SU-DHL-6 (cell line): ENCODE measurements around the gene ARID5A.

Experiments
- H2AFZ ChIP-seq: fragments of 200-600 bp; sonication (generic); 2 replicates; pipeline ENCODE4 v1.6.1; 2014; ENCODE audit warnings: low read depth, mild to moderate bottlenecking, moderate library complexity, mixed read lengths, antibody characterized with exemption, low read length; ENCODE audit not compliant: severe bottlenecking
- H3F3A ChIP-seq: fragments of 200-600 bp; shearing (Covaris generic); 2 replicates; pipeline ENCODE4 v1.6.0; 2016; ENCODE audit warnings: antibody characterized with exemption, mild to moderate bottlenecking; ENCODE audit not compliant: insufficient read depth
- H3K27ac ChIP-seq: fragments of 200-600 bp; sonication (generic); 2 replicates; pipeline ENCODE4 v1.5.1; 2016; ENCODE audit warnings: low read depth, mild to moderate bottlenecking, low read length, moderate library complexity, mixed read lengths
- H3K27me3 ChIP-seq: fragments of 200-600 bp; sonication (generic), shearing (Covaris generic); 2 replicates; pipeline ENCODE4 v1.6.0; 2014; ENCODE audit warnings: mild to moderate bottlenecking, low read length
- H3K36me3 ChIP-seq: fragments of 200-600 bp; sonication (generic); 2 replicates; pipeline ENCODE4 v1.6.1; 2014; ENCODE audit warnings: mild to moderate bottlenecking, low read length, mixed read lengths
- H3K4me2 ChIP-seq: fragments of 300-600, 200-600 bp; shearing (Covaris generic), sonication (generic); 2 replicates; pipeline ENCODE4 v1.6.0; 2014; ENCODE audit warnings: low read length, low read depth, mild to moderate bottlenecking; ENCODE audit not compliant: poor library complexity, severe bottlenecking
- H3K4me3 ChIP-seq: fragments of 200-600 bp; sonication (generic); 2 replicates; pipeline ENCODE4 v1.5.1; 2014; ENCODE audit warnings: antibody characterized with exemption, low read length, mild to moderate bottlenecking, mixed read lengths; ENCODE audit not compliant: insufficient read depth, poor library complexity, severe bottlenecking
- H3K79me2 ChIP-seq: fragments of 200-600 bp; sonication (generic); 2 replicates; pipeline ENCODE4 v1.6.1; 2014; ENCODE audit warnings: mild to moderate bottlenecking, low read length, moderate library complexity; ENCODE audit not compliant: insufficient read depth
- H3K9ac ChIP-seq: fragments of 200-600 bp; sonication (generic); 2 replicates; pipeline ENCODE4 v1.7.0; 2014; ENCODE audit warnings: mild to moderate bottlenecking, low read length
- H3K9me2 ChIP-seq: fragments of 200-600 bp; sonication (generic); replicated peaks from 2 replicates; pipeline ENCODE4 v1.6.1; 2014; ENCODE audit warnings: low read length; ENCODE audit not compliant: insufficient read depth
- H3K9me3 ChIP-seq: fragments of 200-600 bp; sonication (generic); 2 replicates; pipeline ENCODE4 v1.6.1; 2014; ENCODE audit warnings: low read length, mixed read lengths; ENCODE audit not compliant: insufficient read depth
- H4K20me1 ChIP-seq: fragments of 200-600 bp; sonication (generic); 2 replicates; pipeline ENCODE4 v1.6.1; 2014; ENCODE audit warnings: low read depth, mild to moderate bottlenecking, antibody characterized with exemption, low read length, moderate library complexity, mixed read lengths
- EZH2phosphoT487 ChIP-seq: fragments of 200-600 bp; sonication (generic), shearing (Covaris generic); conservative IDR thresholded peaks from 2 replicates; pipeline ENCODE4 v1.6.1; 2018; ENCODE audit warnings: mild to moderate bottlenecking, antibody characterized with exemption, low read length, moderate library complexity, mixed read lengths
- TF ChIP-seq, protein P1 (sequence below): fragments of 200-600 bp; sonication (generic); IDR thresholded peaks from one replicate; pipeline ENCODE4 v1.5.1; 2017; ENCODE audit warnings: antibody characterized with exemption, mild to moderate bottlenecking, low read length, moderate library complexity; ENCODE audit not compliant: insufficient read depth, poor library complexity, severe bottlenecking

The ARID5A gene

DNA sequence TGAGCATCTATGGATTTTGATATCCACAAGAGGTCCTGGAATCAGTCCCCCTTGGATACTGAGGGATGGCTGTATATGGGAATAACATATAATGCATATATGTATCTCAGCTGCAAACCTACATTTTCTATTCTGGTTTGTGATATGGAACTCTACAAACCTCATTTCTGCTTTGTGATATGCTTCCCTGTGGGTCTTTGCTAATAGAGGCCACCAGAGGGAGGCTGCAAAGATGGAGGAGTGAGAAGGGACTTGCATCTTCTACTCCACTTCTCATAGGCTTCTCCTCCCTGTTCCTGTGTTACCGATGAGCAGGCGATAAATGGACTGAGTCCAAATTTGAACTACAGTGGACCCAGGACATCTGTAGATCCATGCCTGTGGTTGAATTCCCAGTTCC lies 37.8 kb downstream of the ARID5A start:
- Histone ChIP-seq H3K36me3 (no peaks in the 10 kb centered on the region), H3K27ac (no peak overlapping the region), H3K4me3 (no peak overlapping the region), H3K9me2 (no peaks in the 10 kb centered on the region), H4K20me1 (no peaks in the 10 kb centered on the region), H2AFZ (no peak overlapping the region), H3K27me3 (no peaks in the 10 kb centered on the region), H3K9ac (no peak overlapping the region), H3K4me2 (no peak overlapping the region), H3K79me2 (no peaks in the 10 kb centered on the region), H3F3A (no peaks in the 10 kb centered on the region), H3K9me3 (no peaks in the 10 kb centered on the region)
- TF ChIP-seq EZH2phosphoT487: no peak
- TF ChIP-seq, protein P1, sequence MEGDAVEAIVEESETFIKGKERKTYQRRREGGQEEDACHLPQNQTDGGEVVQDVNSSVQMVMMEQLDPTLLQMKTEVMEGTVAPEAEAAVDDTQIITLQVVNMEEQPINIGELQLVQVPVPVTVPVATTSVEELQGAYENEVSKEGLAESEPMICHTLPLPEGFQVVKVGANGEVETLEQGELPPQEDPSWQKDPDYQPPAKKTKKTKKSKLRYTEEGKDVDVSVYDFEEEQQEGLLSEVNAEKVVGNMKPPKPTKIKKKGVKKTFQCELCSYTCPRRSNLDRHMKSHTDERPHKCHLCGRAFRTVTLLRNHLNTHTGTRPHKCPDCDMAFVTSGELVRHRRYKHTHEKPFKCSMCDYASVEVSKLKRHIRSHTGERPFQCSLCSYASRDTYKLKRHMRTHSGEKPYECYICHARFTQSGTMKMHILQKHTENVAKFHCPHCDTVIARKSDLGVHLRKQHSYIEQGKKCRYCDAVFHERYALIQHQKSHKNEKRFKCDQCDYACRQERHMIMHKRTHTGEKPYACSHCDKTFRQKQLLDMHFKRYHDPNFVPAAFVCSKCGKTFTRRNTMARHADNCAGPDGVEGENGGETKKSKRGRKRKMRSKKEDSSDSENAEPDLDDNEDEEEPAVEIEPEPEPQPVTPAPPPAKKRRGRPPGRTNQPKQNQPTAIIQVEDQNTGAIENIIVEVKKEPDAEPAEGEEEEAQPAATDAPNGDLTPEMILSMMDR: no peak

DNA sequence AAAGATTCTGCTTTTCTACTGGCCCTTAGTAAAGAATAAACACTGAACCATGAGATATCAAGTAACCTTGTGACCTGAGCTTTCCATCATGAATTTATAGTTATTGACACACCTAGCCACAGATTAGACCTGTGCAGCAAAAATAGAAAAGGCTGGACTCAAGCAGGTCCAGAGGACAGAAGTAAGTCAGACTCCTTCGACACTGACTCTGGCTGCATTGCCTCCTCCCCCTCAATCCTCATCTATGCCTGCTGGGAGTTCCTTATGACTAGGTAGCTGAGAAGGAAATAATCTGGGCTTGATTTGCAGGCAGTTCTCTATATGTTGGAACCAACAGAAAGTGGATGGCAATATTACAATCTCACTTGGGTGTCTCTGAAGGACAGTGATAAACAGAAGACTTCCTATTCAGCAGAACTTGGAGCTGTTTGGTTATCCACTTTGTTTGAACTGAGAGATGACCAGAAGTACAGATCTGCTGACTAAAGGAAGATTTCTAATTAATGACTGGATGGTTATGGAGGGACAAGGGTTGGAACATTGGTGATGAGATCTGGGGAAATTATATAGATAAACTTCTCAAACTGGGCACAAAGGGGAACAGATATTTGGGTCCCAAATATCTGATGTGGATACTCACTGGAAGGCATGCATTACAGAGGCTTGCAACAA lies 39.4 kb downstream of the ARID5A start:
- no peak overlapping the region for H3K27ac ChIP-seq
- H3K27me3 ChIP-seq: no peaks in the 10 kb centered on the region

DNA sequence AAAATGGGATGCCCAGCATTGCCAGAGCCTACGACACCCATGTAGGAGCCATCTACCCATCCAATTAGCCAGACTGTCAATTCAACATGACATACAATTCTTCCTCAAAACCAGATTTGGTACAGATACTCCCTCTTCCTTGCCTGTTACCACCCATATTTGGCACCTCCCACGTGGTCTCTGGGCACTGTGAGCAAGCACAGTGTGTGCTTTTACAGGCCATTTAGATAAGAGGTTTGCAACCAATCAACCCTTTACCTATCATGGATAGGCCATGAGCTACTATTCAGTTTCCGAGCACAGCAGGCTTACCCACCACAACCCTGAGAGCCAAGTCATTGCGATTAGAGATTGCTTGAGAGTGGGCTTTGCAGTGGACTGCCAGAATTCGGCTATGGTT lies 40.9 kb downstream of the ARID5A start:
- H3K27me3 ChIP-seq: no peaks in the 10 kb centered on the region
- H3K36me3 ChIP-seq: no peaks in the 10 kb centered on the region
- H3K79me2 ChIP-seq: no peaks in the 10 kb centered on the region
- no peaks in the 10 kb centered on the region for H3F3A ChIP-seq
- TF ChIP-seq, protein P1: no peak
- no peak for TF ChIP-seq EZH2phosphoT487
- no peak overlapping the region for H2AFZ ChIP-seq
- no peak overlapping the region for H3K9ac ChIP-seq
- no peak overlapping the region for H3K4me3 ChIP-seq
- H3K27ac ChIP-seq: no peak overlapping the region
- H3K9me2 ChIP-seq: no peaks in the 10 kb centered on the region
- H3K9me3 ChIP-seq: no peaks in the 10 kb centered on the region
- no peak overlapping the region for H3K4me2 ChIP-seq
- H4K20me1 ChIP-seq: no peaks in the 10 kb centered on the region

More for the DNA sequence above, 39.4 kb downstream of the ARID5A start:
- H3K4me3 ChIP-seq: no peak overlapping the region
- H3K9me2 ChIP-seq: no peaks in the 10 kb centered on the region
- TF ChIP-seq EZH2phosphoT487: no peak
- TF ChIP-seq, protein P1: no peak
- no peaks in the 10 kb centered on the region for H3K79me2 ChIP-seq
- no peak overlapping the region for H2AFZ ChIP-seq
- no peaks in the 10 kb centered on the region for H3K36me3 ChIP-seq
- H3K4me2 ChIP-seq: no peak overlapping the region
- H4K20me1 ChIP-seq: no peaks in the 10 kb centered on the region
- no peak overlapping the region for H3K9ac ChIP-seq
- no peaks in the 10 kb centered on the region for H3K9me3 ChIP-seq
- no peaks in the 10 kb centered on the region for H3F3A ChIP-seq
